ENCODE data around the gene SMG7. TPM values are rescaled to one million over a fixed set of nuclear protein-coding genes. Genes with fewer than 3 reads are reported as not detected.

Gene SMG7
- total RNA-seq, 1 experiment from 2014 or later, result 54.1 TPM

GRCh38 chr1:183477986-183478781 is 5.9 kb downstream of the SMG7 start:
- no TSS peak for BruUV-seq (replicated peaks)
- H4K20me1 ChIP-seq (ENCODE audit: insufficient read depth), result peaks cover 27% of the 10 kb centered on the region
- CTCF ChIA-PET, result interaction anchor here (0.5 kb wide), 1 partner anchor 84 kb away, joined by 3 read pairs; no protein-coding TSS in a partner anchor
- no peaks in the 10 kb centered on the region for H3K27me3 ChIP-seq (ENCODE audit: insufficient read depth, low read length)
- RAD21 ChIA-PET (ENCODE audit: low non-redundant PET in 1 of 2, low total read pairs in 2 of 2, uncharacterized antibody in 2 of 2, unreplicated experiment in 2 of 2), result no interaction called here
- H3K79me2 ChIP-seq (ENCODE audit: insufficient read depth, low read length), result peaks cover 100% of the 10 kb centered on the region
- H3K4me1 ChIP-seq (ENCODE audit: control insufficient read depth in 1 of 2, insufficient read depth in 2 of 2, low read length in 2 of 2), result peaks cover 5 to 8% of the 10 kb centered on the region in 2 experiments; a peak in 3 of 4 replicates
- POLR2A ChIA-PET, result no interaction called here
- intact Hi-C loops (cut with micrococcal nuclease), result no loop called here
- H3K27ac ChIP-seq (ENCODE audit: low read depth, low read length), result no peak overlapping the region
- DNase-seq (ENCODE audit: low read depth, low spot score) (no peak), ATAC-seq (no peak)
- no peak overlapping the region for H3K9ac ChIP-seq (ENCODE audit: low read length)
- H2AFZ ChIP-seq (ENCODE audit: low read depth, low read length, poor library complexity, severe bottlenecking), result no peak overlapping the region
- H3K9me2 ChIP-seq (ENCODE audit: insufficient read depth), result no peaks in the 10 kb centered on the region
- H3K9me3 ChIP-seq (ENCODE audit: control insufficient read depth in 1 of 2, insufficient read depth in 1 of 2, low read depth in 1 of 2, low read length in 2 of 2), result no peaks in the 10 kb centered on the region
- no peak overlapping the region for H3K4me3 ChIP-seq (replicated peaks in 1 of 2; ENCODE audit: low read depth in 1 of 2, low read length in 2 of 2)
- H3K4me2 ChIP-seq (ENCODE audit: low read length), result no peak overlapping the region
- no peak for TF ChIP-seq YY1 (IDR thresholded peaks at IDR 0.05; ENCODE audit: extremely low read depth, insufficient replicate concordance, low read depth, low read length)
- TF ChIP-seq SP1 (IDR thresholded peaks at IDR 0.05; ENCODE audit: low read depth), result no peak
- no peak for TF ChIP-seq ZFX (IDR thresholded peaks at IDR 0.05)
- no peak for TF ChIP-seq FOSL1 (IDR thresholded peaks at IDR 0.05; ENCODE audit: low read depth)
- no peak for TF ChIP-seq CTCF (IDR thresholded peaks at IDR 0.05 in 2 of 3, conservative IDR thresholded peaks at IDR 0.05 in 1 of 3; ENCODE audit: borderline replicate concordance in 1 of 3, insufficient read depth in 1 of 3, low read depth in 2 of 3, low read length in 2 of 3)
- TF ChIP-seq MAX (IDR thresholded peaks at IDR 0.05), result no peak
- TF ChIP-seq POLR2A (IDR thresholded peaks at IDR 0.05; ENCODE audit: borderline replicate concordance, extremely low read depth, insufficient read depth, insufficient read length), result no peak
- no peak for TF ChIP-seq ELF1 (IDR thresholded peaks at IDR 0.05; ENCODE audit: borderline replicate concordance, low read depth)
- no peak for TF ChIP-seq SIN3A (IDR thresholded peaks at IDR 0.05; ENCODE audit: low read depth)
- TF ChIP-seq POLR2AphosphoS5 (IDR thresholded peaks at IDR 0.05; ENCODE audit: low read depth, low read length), result no peak
- no peak for TF ChIP-seq CEBPB (IDR thresholded peaks at IDR 0.05; ENCODE audit: low read depth)
- no peak for TF ChIP-seq EZH2 (IDR thresholded peaks at IDR 0.05)
- TF ChIP-seq ZBTB33 (IDR thresholded peaks at IDR 0.05; ENCODE audit: extremely low read depth, insufficient replicate concordance, low read length), result no peak
- TF ChIP-seq EZH2phosphoT487 (IDR thresholded peaks at IDR 0.05; ENCODE audit: borderline replicate concordance), result no peak
- TF ChIP-seq CBX3 (IDR thresholded peaks at IDR 0.05; ENCODE audit: low read depth), result no peak
- no peak for TF ChIP-seq REST (IDR thresholded peaks at IDR 0.05; ENCODE audit: low read depth)
- TF ChIP-seq JUND (IDR thresholded peaks at IDR 0.05), result no peak
- TF ChIP-seq ZNF274 (IDR thresholded peaks at IDR 0.05; ENCODE audit: low read depth, low read length), result no peak
- no peak for TF ChIP-seq EGR1 (IDR thresholded peaks at IDR 0.05; ENCODE audit: low read depth)
- no peak for TF ChIP-seq RAD21 (IDR thresholded peaks at IDR 0.05; ENCODE audit: low read depth)
- no peaks in the 10 kb centered on the region; a peak in 1 of 4 replicates for H3K36me3 ChIP-seq (ENCODE audit: control insufficient read depth in 1 of 2, insufficient read depth in 2 of 2, low read length in 2 of 2)
